ENCODE measurements around the gene CAV3.

CAV3 gene

DNA sequence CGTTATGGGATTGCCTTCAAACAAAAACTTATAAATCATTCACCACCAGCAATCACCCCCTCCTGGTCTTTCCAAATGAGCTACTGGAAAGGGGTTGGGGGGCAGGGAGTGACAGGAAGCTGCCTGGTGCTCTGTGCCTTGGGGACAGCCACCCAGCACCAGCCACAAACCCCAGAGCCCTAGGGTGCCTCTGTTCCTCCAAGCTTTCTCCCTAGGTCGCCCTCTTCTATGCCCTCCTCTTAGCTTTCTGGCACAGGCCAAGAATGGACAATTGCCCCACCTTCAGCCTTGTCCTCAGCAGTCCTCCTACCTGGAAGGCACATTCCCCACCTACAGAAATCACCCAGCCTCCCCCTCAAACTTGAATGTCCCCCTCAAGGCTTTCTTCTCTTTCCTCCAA is 32.5 kb downstream of the CAV3 start:
- no peaks in the 10 kb centered on the region for H3K9me3 ChIP-seq (ENCODE audit: severe bottlenecking)
- no peak overlapping the region for H3K4me3 ChIP-seq (ENCODE audit: severe bottlenecking)
- peaks cover 10% of the 10 kb centered on the region for H3K27me3 ChIP-seq (ENCODE audit: insufficient read depth, poor library complexity, severe bottlenecking)
- DNase-seq (ENCODE audit: low spot score) (no peak), ATAC-seq (ENCODE audit: low read depth) (no peak)
- H3K36me3 ChIP-seq (ENCODE audit: low read depth): no peaks in the 10 kb centered on the region
- no peak for TF ChIP-seq CTCF (IDR thresholded peaks at IDR 0.05; ENCODE audit: poor library complexity, severe bottlenecking)
- H3K27ac ChIP-seq (ENCODE audit: poor library complexity, severe bottlenecking): no peak overlapping the region
- no peaks in the 10 kb centered on the region for H3K4me1 ChIP-seq (ENCODE audit: insufficient read depth, poor library complexity, severe bottlenecking)

GRCh38 chr3:8767256-8767666 is 33.7 kb downstream of the CAV3 start:
- no peak for TF ChIP-seq CTCF (IDR thresholded peaks at IDR 0.05; ENCODE audit: poor library complexity, severe bottlenecking)
- DNase-seq (ENCODE audit: low spot score) (no peak), ATAC-seq (ENCODE audit: low read depth) (no peak)
- no peak overlapping the region for H3K27ac ChIP-seq (ENCODE audit: poor library complexity, severe bottlenecking)
- no peak overlapping the region for H3K4me3 ChIP-seq (ENCODE audit: severe bottlenecking)
- H3K27me3 ChIP-seq (ENCODE audit: insufficient read depth, poor library complexity, severe bottlenecking): peaks cover 10% of the 10 kb centered on the region
- H3K36me3 ChIP-seq (ENCODE audit: low read depth): no peaks in the 10 kb centered on the region
- no peaks in the 10 kb centered on the region for H3K4me1 ChIP-seq (ENCODE audit: insufficient read depth, poor library complexity, severe bottlenecking)
- no peaks in the 10 kb centered on the region for H3K9me3 ChIP-seq (ENCODE audit: severe bottlenecking)

DNA sequence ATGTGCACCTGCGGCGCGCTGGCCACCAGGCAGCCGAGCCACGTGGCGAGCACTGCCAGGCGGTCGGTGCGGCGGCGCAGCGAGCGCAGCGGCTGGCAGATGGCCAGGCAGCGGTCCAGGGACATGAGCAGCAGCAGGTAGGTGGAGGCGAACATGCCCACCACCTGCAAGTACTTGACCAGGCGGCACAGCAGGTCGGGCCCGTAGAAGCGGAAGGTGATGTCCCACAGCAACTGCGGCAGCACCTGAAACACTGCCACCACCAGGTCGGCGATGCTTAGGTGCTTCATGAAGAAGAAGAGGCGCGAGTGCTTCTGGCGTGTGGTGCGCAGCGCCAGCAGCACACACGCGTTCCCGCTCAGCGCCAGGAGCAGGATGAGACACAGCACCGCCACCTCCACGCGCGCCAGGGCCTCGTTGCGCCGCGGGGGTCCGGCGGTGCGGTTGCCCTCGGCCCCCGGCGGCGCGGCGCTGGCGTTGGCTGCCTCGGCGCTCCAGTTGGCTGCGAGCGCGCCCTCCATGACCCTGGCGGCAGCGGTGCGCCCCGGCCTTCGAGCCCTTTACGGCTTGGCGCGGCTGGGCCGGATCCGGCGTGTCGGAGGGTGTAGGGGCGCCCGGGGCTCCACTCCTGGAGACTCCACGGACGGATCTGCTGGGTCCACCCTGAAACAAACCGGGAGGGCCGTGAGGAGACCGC is 34.2 kb downstream of the CAV3 start:
- peak; percentile 29 for ATAC-seq (ENCODE audit: low read depth)
- DNase-seq (ENCODE audit: low spot score): no peak
- H3K4me1 ChIP-seq (ENCODE audit: insufficient read depth, poor library complexity, severe bottlenecking): no peaks in the 10 kb centered on the region

GRCh38 chr3:8768364-8769087 is 34.9 kb downstream of the CAV3 start:
- no peak overlapping the region for H3K27ac ChIP-seq (ENCODE audit: poor library complexity, severe bottlenecking)
- no peaks in the 10 kb centered on the region for H3K36me3 ChIP-seq (ENCODE audit: low read depth)
- no peak; the same call in 2 of the 3 replicates for ATAC-seq (ENCODE audit: low read depth)
- TF ChIP-seq CTCF (IDR thresholded peaks at IDR 0.05; ENCODE audit: poor library complexity, severe bottlenecking): no peak
- no peaks in the 10 kb centered on the region for H3K4me1 ChIP-seq (ENCODE audit: insufficient read depth, poor library complexity, severe bottlenecking)
- no peaks in the 10 kb centered on the region for H3K9me3 ChIP-seq (ENCODE audit: severe bottlenecking)
- no peak for DNase-seq (ENCODE audit: low spot score)
- peaks cover 10% of the 10 kb centered on the region for H3K27me3 ChIP-seq (ENCODE audit: insufficient read depth, poor library complexity, severe bottlenecking)
- peak overlapping the region; percentile 19 for H3K4me3 ChIP-seq (ENCODE audit: severe bottlenecking)

More for the DNA sequence above, 34.2 kb downstream of the CAV3 start:
- Histone ChIP-seq H3K36me3 (ENCODE audit: low read depth) (no peaks in the 10 kb centered on the region), H3K27ac (ENCODE audit: poor library complexity, severe bottlenecking) (no peak overlapping the region), H3K9me3 (ENCODE audit: severe bottlenecking) (no peaks in the 10 kb centered on the region), H3K4me3 (ENCODE audit: severe bottlenecking) (no peak overlapping the region), H3K27me3 (ENCODE audit: insufficient read depth, poor library complexity, severe bottlenecking) (peaks cover 10% of the 10 kb centered on the region)
- peak; percentile 48 for TF ChIP-seq CTCF (IDR thresholded peaks at IDR 0.05; ENCODE audit: poor library complexity, severe bottlenecking)
